Astrocyte (in vitro differentiated cells and primary cell): Measurements from ENCODE around the gene FARS2. TPM values are rescaled to one million over a fixed set of nuclear protein-coding genes. Genes with fewer than 3 reads are reported as not detected.

Experiments
- DNase-seq: peaks from one replicate; pipeline ENCODE4 v3.0.0-alpha.2; 2010; ENCODE audit warnings: low read depth
- FAIRE-seq: peaks from 2 replicates; lab custom pipeline; 2011; peaks lifted over from hg19 to GRCh38; lab: Jason Lieb, UNC
- H2AFZ ChIP-seq: 2 replicates; pipeline ENCODE4 v1.6.0; 2012; ENCODE audit warnings: low read depth, low read length, inconsistent platforms
- H3K27ac ChIP-seq: 2 replicates; pipeline ENCODE4 v1.5.1; 2011; ENCODE audit warnings: low read depth, low read length, inconsistent platforms
- H3K27me3 ChIP-seq: 2 replicates; pipeline ENCODE4 v1.6.0; 2011; ENCODE audit warnings: low read length, inconsistent platforms; ENCODE audit not compliant: insufficient read depth
- H3K36me3 ChIP-seq: 2 replicates; pipeline ENCODE4 v1.5.1; 2011; ENCODE audit warnings: low read length, inconsistent platforms; ENCODE audit not compliant: insufficient read depth
- H3K4me1 ChIP-seq: 2 replicates; pipeline ENCODE4 v1.5.1; 2011; ENCODE audit warnings: low read length, inconsistent platforms; ENCODE audit not compliant: insufficient read depth
- H3K4me2 ChIP-seq: 2 replicates; pipeline ENCODE4 v1.6.0; 2012; ENCODE audit warnings: low read length, inconsistent platforms
- H3K4me3 ChIP-seq: 2 replicates; pipeline ENCODE4 v1.5.1; 2011; ENCODE audit warnings: low read depth, mild to moderate bottlenecking, low read length, inconsistent platforms; ENCODE audit not compliant: insufficient read depth
- H3K79me2 ChIP-seq: 2 replicates; pipeline ENCODE4 v1.6.0; 2012; ENCODE audit warnings: mild to moderate bottlenecking, low read length, inconsistent platforms; ENCODE audit not compliant: insufficient read depth
- H3K9ac ChIP-seq: 2 replicates; pipeline ENCODE4 v1.6.0; 2012; ENCODE audit warnings: mild to moderate bottlenecking, low read length, inconsistent platforms
- H3K9me3 ChIP-seq: 2 replicates; pipeline ENCODE4 v1.5.1; 2012; ENCODE audit warnings: low read depth, mild to moderate bottlenecking, low read length, inconsistent platforms; ENCODE audit not compliant: insufficient read depth
- H4K20me1 ChIP-seq: 2 replicates; pipeline ENCODE4 v1.6.0; 2012; ENCODE audit warnings: low read length, inconsistent platforms; ENCODE audit not compliant: insufficient read depth
- H3K27ac Mint-ChIP-seq: one replicate; pipeline ENCODE4 v1.8.0; 2021; ENCODE audit warnings: mild to moderate bottlenecking, mixed read lengths; ENCODE audit not compliant: unreplicated experiment
- H3K27me3 Mint-ChIP-seq: one replicate; pipeline ENCODE4 v1.8.0; 2021; ENCODE audit warnings: low read depth, mixed read lengths; ENCODE audit not compliant: unreplicated experiment
- H3K36me3 Mint-ChIP-seq: one replicate; pipeline ENCODE4 v1.8.0; 2021; ENCODE audit warnings: low read depth, mixed read lengths; ENCODE audit not compliant: unreplicated experiment
- H3K4me1 Mint-ChIP-seq: one replicate; pipeline ENCODE4 v1.8.0; 2021; ENCODE audit warnings: low read depth, mixed read lengths; ENCODE audit not compliant: unreplicated experiment
- H3K4me3 Mint-ChIP-seq: one replicate; pipeline ENCODE4 v1.8.0; 2021; ENCODE audit warnings: mild to moderate bottlenecking, moderate library complexity, mixed read lengths; ENCODE audit not compliant: unreplicated experiment
- H3K9me3 Mint-ChIP-seq: one replicate; pipeline ENCODE4 v1.8.0; 2021; ENCODE audit warnings: mild to moderate bottlenecking, mixed read lengths; ENCODE audit not compliant: unreplicated experiment
- EZH2 ChIP-seq: IDR thresholded peaks from 2 replicates; pipeline ENCODE4 v1.6.1; 2012; ENCODE audit warnings: mild to moderate bottlenecking, low read length, inconsistent platforms; ENCODE audit not compliant: insufficient read depth
- total RNA-seq: library from RNA; stranded (reverse); gene quantifications from 2 replicates; pipeline ENCODE4 v1.2.1, GENCODE V29; 2021
- TF ChIP-seq, protein P1 (sequence below): IDR thresholded peaks from 2 replicates; pipeline ENCODE4 v1.5.1; 2011; ENCODE audit warnings: low read depth, mild to moderate bottlenecking, inconsistent platforms, low read length, moderate library complexity; ENCODE audit not compliant: insufficient read depth

FARS2 gene
- total RNA-seq, 1 donor from 2014 or later, result 13.3 TPM

DNA sequence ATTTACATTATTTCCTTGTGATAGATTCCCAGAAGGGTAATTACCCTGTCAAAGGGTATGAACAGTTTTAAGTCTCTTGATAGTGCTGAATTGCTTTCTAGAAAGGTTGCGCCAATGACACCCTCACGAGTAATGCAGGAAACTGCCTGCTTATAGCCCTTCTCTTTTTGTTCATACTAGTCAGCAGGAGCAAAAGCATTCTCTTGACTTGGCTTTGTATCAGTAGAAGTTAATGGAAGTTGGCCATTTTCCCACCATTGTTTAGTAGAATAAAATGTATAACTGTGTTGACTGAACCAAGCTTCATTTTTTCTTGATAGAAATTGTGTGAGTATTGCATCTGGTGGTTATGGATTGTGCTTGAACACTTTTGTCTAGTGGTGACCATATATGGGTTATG, 100.1 kb downstream of the FARS2 start:
- H3K36me3 ChIP-seq, result no peaks in the 10 kb centered on the region
- no peak for TF ChIP-seq EZH2
- TF ChIP-seq, protein P1, sequence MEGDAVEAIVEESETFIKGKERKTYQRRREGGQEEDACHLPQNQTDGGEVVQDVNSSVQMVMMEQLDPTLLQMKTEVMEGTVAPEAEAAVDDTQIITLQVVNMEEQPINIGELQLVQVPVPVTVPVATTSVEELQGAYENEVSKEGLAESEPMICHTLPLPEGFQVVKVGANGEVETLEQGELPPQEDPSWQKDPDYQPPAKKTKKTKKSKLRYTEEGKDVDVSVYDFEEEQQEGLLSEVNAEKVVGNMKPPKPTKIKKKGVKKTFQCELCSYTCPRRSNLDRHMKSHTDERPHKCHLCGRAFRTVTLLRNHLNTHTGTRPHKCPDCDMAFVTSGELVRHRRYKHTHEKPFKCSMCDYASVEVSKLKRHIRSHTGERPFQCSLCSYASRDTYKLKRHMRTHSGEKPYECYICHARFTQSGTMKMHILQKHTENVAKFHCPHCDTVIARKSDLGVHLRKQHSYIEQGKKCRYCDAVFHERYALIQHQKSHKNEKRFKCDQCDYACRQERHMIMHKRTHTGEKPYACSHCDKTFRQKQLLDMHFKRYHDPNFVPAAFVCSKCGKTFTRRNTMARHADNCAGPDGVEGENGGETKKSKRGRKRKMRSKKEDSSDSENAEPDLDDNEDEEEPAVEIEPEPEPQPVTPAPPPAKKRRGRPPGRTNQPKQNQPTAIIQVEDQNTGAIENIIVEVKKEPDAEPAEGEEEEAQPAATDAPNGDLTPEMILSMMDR, result no peak
- H3K79me2 ChIP-seq, result peaks cover 4% of the 10 kb centered on the region
- H3K27ac ChIP-seq, result no peak overlapping the region
- H3K4me2 ChIP-seq, result no peak overlapping the region
- no peaks in the 10 kb centered on the region for H3K4me1 ChIP-seq
- H3K9me3 Mint-ChIP-seq, result no peaks in the 10 kb centered on the region
- no peak overlapping the region for H3K4me3 Mint-ChIP-seq
- no peak overlapping the region for H3K4me3 ChIP-seq
- H3K27me3 ChIP-seq, result no peaks in the 10 kb centered on the region
- no peaks in the 10 kb centered on the region for H3K36me3 Mint-ChIP-seq
- H2AFZ ChIP-seq, result no peak overlapping the region
- DNase-seq (peak; percentile 33), FAIRE-seq (peak; percentile 49)
- H3K9me3 ChIP-seq, result no peaks in the 10 kb centered on the region
- H4K20me1 ChIP-seq, result peaks cover 12% of the 10 kb centered on the region
- no peak overlapping the region for H3K27ac Mint-ChIP-seq
- no peak overlapping the region for H3K9ac ChIP-seq
- no peaks in the 10 kb centered on the region for H3K4me1 Mint-ChIP-seq
- no peaks in the 10 kb centered on the region for H3K27me3 Mint-ChIP-seq

DNA sequence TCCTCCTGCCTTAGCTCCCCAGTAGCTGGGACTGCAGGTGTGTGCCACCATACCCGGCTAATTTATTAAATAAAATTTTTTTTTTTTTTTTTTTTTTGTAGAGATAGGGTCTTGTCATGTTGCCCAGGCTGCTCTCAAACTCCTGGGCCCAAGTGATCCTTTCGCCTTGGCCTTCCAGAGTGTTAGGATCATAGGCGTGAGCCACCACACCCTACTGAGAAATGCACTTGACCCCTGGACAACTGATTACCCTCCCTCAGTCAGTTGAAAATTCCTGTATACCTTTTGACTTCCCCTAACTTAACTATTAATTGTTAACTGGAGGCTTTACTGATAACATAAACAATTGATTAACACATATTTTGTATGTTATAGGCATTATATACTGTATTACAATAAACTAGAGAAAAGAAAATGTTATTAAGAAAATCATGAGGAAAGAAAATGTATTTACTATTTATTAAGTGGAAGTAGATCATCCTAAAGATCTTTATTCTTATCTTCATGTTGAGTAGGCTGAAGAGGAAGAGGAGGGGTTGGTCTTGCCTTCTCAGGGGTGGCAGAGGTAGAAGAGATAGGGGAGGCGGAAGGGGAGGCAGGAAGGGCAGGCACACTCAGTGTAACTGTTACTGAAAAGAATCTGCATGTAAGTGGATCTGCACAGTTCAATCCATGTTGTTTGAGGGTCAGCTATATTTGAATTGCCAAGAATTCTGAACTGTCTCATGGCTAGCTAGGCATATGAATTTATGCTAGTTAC, 104.3 kb downstream of the FARS2 start:
- Mint-ChIP-seq H3K4me1 (no peaks in the 10 kb centered on the region), H3K9me3 (no peaks in the 10 kb centered on the region), H3K27me3 (no peaks in the 10 kb centered on the region), H3K27ac (no peak overlapping the region), H3K4me3 (no peak overlapping the region), H3K36me3 (peaks cover 2% of the 10 kb centered on the region)
- H3K36me3 ChIP-seq, result no peaks in the 10 kb centered on the region
- H3K9ac ChIP-seq, result no peak overlapping the region
- H3K79me2 ChIP-seq, result no peaks in the 10 kb centered on the region
- no peaks in the 10 kb centered on the region for H3K4me1 ChIP-seq
- DNase-seq, result no peak
- H3K4me2 ChIP-seq, result no peak overlapping the region
- no peak for TF ChIP-seq EZH2
- no peak overlapping the region for H2AFZ ChIP-seq
- H3K4me3 ChIP-seq, result no peak overlapping the region
- no peaks in the 10 kb centered on the region for H3K9me3 ChIP-seq
- no peaks in the 10 kb centered on the region for H3K27me3 ChIP-seq
- no peak overlapping the region for H3K27ac ChIP-seq
- peaks cover 11% of the 10 kb centered on the region for H4K20me1 ChIP-seq
- no peak for FAIRE-seq

DNA sequence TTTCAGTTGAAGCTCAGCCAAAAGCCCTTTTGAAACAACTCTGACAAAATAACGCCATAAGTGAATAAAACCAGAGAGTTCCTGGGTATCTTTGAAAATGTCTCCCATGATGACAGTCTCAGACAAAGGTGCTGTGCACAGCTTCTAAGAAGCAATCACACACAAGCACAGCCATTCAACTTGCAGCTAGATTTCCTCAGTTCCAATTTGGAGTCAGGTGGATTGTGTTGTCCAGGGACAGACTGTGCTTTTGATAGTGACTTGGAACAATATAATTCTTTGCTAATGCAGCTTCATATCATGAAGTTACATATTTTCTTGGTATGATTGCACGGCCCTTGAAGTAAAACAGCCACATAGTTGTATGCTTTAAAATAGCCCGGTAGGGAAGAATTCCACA, 105.6 kb downstream of the FARS2 start:
- Mint-ChIP-seq H3K4me1 (no peaks in the 10 kb centered on the region), H3K27me3 (no peaks in the 10 kb centered on the region), H3K9me3 (no peaks in the 10 kb centered on the region), H3K4me3 (no peak overlapping the region), H3K27ac (no peak overlapping the region), H3K36me3 (peaks cover 2% of the 10 kb centered on the region)
- Histone ChIP-seq H3K9ac (no peak overlapping the region), H3K4me1 (no peaks in the 10 kb centered on the region), H3K79me2 (no peaks in the 10 kb centered on the region), H2AFZ (no peak overlapping the region), H3K27me3 (no peaks in the 10 kb centered on the region), H3K9me3 (no peaks in the 10 kb centered on the region), H3K27ac (no peak overlapping the region), H3K4me2 (no peak overlapping the region), H3K4me3 (no peak overlapping the region), H3K36me3 (no peaks in the 10 kb centered on the region), H4K20me1 (peaks cover 11% of the 10 kb centered on the region)
- no peak for TF ChIP-seq EZH2
- TF ChIP-seq, protein P1, result no peak
- FAIRE-seq, result no peak
- DNase-seq, result no peak
